Erythroblast (primary cell): Measurements from ENCODE around the gene FOXL2NB.

Experiments used
- GATA1 ChIP-seq: IDR thresholded peaks from 2 replicates; pipeline ENCODE4 v1.6.1; 2011; ENCODE audit warnings: low read depth, mild to moderate bottlenecking, control low read depth, low read length, moderate library complexity
- POLR2A ChIP-seq: IDR thresholded peaks from 2 replicates; pipeline ENCODE4 v1.6.1; 2011; ENCODE audit warnings: mild to moderate bottlenecking, low read length

DNA sequence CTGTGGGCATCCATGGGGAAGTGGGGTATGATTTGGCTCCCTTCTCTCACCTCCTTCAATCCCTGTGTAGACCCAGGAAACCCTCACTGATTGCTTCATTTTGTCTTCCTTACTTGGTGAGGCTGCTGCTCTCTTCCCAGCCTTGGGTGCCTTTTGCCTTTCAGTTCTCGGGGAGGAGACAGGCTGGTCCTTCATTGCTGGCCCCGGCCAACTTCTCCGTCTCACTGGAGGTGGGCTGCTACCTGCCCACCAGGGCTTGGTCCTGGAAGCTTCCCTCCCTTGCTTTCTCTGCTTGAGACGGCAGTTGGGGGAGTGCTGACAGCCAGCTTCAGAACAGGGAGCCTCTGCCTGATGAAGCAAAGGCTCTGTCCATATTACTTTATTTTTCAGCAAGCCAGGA is 4.7 kb upstream of the FOXL2NB start:
- TF ChIP-seq POLR2A (no peak), GATA1 (no peak)
